B cell (primary cell): ENCODE results near the gene ZNF718.

Source experiments
- CTCF ChIP-seq: fragments of 200-600 bp; IDR thresholded peaks from one replicate; pipeline ENCODE4 v1.8.0; 2022; ENCODE audit warnings: antibody characterized with exemption, mild to moderate bottlenecking
- EZH2 ChIP-seq: IDR thresholded peaks from 2 replicates; pipeline ENCODE4 v1.6.1; 2012; ENCODE audit warnings: borderline replicate concordance, low read depth, mild to moderate bottlenecking, moderate library complexity, low read length; ENCODE audit not compliant: insufficient read depth, poor library complexity, severe bottlenecking

GRCh38 chr4:107083-107443, 17.2 kb upstream of the ZNF718 start:
- TF ChIP-seq CTCF (no peak), EZH2 (no peak)
